Ovary (tissue), 3 donors: ENCODE data around the gene LRRN3.

ENCODE experiments used
- CTCF ChIP-seq, 3 donors: fragments of 450-650 bp in 2 of 3; fragments of 200-600 bp in 1 of 3; IDR thresholded peaks; one replicate each; pipeline versions ENCODE4 v1.5.1 to v1.8.0; 2016 to 2022; ENCODE audit warnings: antibody characterized with exemption in 3 of 3, mild to moderate bottlenecking in 1 of 3
- POLR2A ChIP-seq: fragments of 450-650 bp; IDR thresholded peaks from one replicate; pipeline ENCODE4 v1.6.1; 2017; ENCODE audit warnings: antibody characterized with exemption, mild to moderate bottlenecking, moderate library complexity
- donor health status: DM: no; HTN: no; CAD: no.

DNA sequence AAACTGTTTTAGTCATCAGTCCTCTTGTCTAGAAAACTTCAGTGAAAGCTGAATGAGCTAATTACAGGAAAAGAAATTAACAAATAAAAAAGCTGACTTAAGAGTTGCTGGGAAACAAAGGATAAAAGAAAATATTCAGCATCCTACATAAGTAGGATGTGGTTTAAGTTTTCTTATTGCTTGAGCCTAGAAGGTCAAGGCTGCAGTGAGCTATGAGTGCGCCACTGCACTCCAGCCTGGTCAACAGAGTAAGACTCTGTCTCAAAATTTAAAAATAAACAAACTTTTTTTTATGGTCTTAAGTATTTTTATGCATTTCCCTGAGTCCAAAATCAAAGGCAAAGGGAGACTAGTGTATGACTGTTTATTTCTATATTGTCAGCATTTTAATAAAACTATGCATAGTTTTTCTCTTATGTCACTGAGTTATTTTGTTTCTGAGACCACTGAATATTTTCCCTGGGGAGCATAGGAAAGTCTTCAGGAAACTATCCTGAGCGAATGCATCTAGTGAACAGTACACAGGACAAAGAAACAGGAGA is 40.0 kb upstream of the LRRN3 start:
- TF ChIP-seq CTCF (IDR thresholded peaks at IDR 0.05) = no peak
- TF ChIP-seq POLR2A = no peak
